ENCODE measurements around the gene ABI3BP.

DNA sequence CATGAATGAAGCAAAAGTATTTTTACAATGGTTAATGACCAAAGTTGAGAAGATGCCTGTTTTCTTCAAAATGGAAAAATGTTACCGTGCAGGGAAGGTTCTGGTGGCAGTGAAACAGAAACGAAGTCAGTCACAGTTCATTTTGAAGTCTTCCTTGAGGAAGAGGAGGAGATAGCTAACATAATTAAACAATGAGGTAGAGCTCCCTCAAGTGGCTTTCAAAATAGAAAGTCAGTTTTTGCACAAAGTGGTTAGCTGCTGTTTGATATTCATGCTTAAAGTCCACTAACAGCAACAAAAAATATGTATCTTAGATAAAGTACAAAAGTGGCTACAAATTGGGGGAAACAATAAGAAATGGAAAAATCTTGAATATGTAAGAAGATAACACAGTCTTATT lies 196.7 kb downstream of the ABI3BP start:
- TF ChIP-seq, protein P1, sequence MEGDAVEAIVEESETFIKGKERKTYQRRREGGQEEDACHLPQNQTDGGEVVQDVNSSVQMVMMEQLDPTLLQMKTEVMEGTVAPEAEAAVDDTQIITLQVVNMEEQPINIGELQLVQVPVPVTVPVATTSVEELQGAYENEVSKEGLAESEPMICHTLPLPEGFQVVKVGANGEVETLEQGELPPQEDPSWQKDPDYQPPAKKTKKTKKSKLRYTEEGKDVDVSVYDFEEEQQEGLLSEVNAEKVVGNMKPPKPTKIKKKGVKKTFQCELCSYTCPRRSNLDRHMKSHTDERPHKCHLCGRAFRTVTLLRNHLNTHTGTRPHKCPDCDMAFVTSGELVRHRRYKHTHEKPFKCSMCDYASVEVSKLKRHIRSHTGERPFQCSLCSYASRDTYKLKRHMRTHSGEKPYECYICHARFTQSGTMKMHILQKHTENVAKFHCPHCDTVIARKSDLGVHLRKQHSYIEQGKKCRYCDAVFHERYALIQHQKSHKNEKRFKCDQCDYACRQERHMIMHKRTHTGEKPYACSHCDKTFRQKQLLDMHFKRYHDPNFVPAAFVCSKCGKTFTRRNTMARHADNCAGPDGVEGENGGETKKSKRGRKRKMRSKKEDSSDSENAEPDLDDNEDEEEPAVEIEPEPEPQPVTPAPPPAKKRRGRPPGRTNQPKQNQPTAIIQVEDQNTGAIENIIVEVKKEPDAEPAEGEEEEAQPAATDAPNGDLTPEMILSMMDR (IDR thresholded peaks at IDR 0.05) = peak in 3 of 6 experiments; percentile 43 to 55 (median 44)
- TF ChIP-seq POLR2A (IDR thresholded peaks at IDR 0.05) = no peak

Data from Peyer's patch (tissue), 4 donors.